HL-60/S4 (cell line): ENCODE measurements around the gene LRRD1.
"Not testable (repeated sequence)": the region's sequence is repeated elsewhere in the genome, so short reads cannot be mapped to it uniquely, and the experiment has no call there.

Source experiments
- in situ Hi-C: fragments of 300-500 bp; cut with MboI; formaldehyde crosslinking; loops from 2 replicates; pipeline ENCODE4 v1.14.3; 2022; ENCODE audit warnings: low sequenced_read_pairs

The LRRD1 gene

GRCh38 chr7:92142791-92143190, 36.2 kb downstream of the LRRD1 start:
- in situ Hi-C loops = not testable (repeated sequence)

GRCh38 chr7:92141161-92141560, 37.8 kb downstream of the LRRD1 start:
- in situ Hi-C loops = no loop called here

- in situ Hi-C loops = no loop called here
Measured at GRCh38 chr7:92137557-92137956, 41.4 kb downstream of the LRRD1 start.

- in situ Hi-C loops = no loop called here
Measured at GRCh38 chr7:92135052-92135889, 43.7 kb downstream of the LRRD1 start.

GRCh38 chr7:92134271-92135051, 44.5 kb downstream of the LRRD1 start, which contains the start of gene CYP51A1:
CYP51A1 (minus strand) TSS chr7:92134477; CDS start chr7:92134364, 113 bp downstream.
- in situ Hi-C loops = no loop called here

GRCh38 chr7:92133737-92134270, 45.1 kb downstream of the LRRD1 start:
- in situ Hi-C loops = no loop called here

GRCh38 chr7:92133133-92133736, 45.7 kb downstream of the LRRD1 start:
- in situ Hi-C loops = no loop called here

GRCh38 chr7:92131764-92132330, 47.1 kb downstream of the LRRD1 start:
- in situ Hi-C loops = no loop called here

- in situ Hi-C loops = no loop called here
Measured at GRCh38 chr7:92131093-92131492, 47.8 kb downstream of the LRRD1 start.

GRCh38 chr7:92121681-92122080, 57.3 kb downstream of the LRRD1 start:
- in situ Hi-C loops = no loop called here

GRCh38 chr7:92119213-92119759, 59.7 kb downstream of the LRRD1 start:
- in situ Hi-C loops = no loop called here

- in situ Hi-C loops = no loop called here
Measured at GRCh38 chr7:92116949-92117348, 62.0 kb downstream of the LRRD1 start.

GRCh38 chr7:92115821-92116220, 63.1 kb downstream of the LRRD1 start:
- in situ Hi-C loops = no loop called here

- in situ Hi-C loops = no loop called here
Measured at GRCh38 chr7:92110857-92111256, 68.1 kb downstream of the LRRD1 start.

- in situ Hi-C loops = no loop called here
Measured at GRCh38 chr7:92108821-92109220, 70.1 kb downstream of the LRRD1 start.

GRCh38 chr7:92102862-92103261, 76.1 kb downstream of the LRRD1 start:
- in situ Hi-C loops = not testable (repeated sequence)

GRCh38 chr7:92100534-92100933, 78.4 kb downstream of the LRRD1 start:
- in situ Hi-C loops = no loop called here

- in situ Hi-C loops = no loop called here
Measured at GRCh38 chr7:92095380-92095779, 83.6 kb downstream of the LRRD1 start.
